HG03108 (cell line): Measurements from ENCODE around the gene MINDY4B.

Experiments used
- ATAC-seq: cut with Tn5 transposase; IDR thresholded peaks from one replicate; pipeline ENCODE4 v1.9.1; 2021; ENCODE audit warnings: moderate library complexity; ENCODE audit not compliant: unreplicated experiment

Gene MINDY4B

DNA sequence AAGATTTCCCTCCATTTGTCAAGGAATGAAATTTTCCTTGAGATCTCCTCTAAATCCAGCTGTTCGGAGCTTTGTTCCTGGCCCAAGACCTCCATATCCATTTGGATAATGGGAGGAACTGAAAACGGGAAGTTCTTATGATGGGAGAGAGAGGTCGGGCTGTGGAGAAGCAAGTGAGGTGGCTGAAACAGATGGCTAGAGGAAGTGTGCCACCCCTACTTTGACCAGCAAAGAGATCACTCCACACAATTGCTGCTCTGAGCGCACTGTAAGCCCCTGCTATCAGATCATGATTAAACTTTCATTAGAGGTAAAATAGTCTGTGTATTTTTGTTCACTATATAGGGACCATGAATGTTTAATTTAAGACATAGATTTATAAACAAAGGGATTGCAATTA lies at the start of gene MINDY4B:
Gene MINDY4B (minus strand): TSS at position 101 of the 400 bp plus-strand sequence. CDS start 0 bp downstream, at position 101.
- no peak for ATAC-seq

DNA sequence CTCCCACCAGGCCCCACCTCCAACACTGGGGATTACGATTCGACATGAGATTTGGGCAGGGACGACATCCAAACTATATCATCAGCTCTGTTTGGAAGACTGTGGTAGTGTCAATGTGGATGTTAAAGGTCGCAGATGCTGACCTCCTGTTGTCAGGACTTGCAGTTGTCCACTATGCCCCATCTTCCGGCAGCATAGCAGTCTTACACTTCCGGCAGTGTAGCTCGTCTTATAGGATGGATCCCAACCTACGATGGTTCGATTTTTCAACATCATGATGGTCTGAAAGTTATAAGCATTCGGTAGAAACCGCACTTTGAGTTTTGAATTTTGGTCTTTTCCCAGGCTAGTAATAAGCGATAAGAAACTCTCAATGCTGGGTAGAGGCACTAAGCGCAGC lies 46.7 kb upstream of the MINDY4B start:
- no peak for ATAC-seq

DNA sequence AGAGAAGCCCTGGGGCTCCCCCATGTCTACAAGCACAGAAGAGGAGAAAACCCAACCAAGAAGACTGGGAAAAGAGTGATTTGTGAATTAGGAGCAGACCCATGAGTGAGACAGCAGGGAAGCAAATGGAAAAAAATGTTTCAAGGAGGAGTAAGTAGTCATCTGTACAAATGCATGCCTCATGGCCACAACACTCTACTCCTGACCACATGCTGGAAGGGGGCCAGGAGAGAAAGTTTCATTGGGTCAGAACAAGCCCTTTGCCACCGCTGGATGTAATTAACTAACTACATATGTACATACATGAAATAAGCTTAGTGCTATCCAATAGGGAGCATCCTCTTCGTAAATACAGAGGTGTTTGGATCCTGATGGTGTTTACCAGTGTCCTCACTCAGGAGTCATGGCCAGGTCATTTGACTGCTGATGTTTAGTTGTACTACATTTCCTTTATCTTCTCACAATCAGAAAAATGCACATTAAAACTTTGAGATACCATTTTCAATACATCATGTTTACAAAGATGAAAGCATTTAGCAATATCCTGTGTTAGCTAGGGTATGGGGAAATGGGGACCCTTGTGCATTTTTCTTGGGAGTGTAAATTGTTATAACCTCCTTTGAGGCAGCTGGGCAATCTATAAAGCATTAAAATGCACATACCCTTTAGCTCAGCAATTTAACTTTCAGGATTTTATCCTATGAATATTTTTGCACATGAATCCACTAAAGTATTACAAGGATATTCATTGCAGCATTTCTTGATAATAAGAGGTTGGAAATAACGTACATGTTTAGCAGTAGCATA lies 40.2 kb upstream of the MINDY4B start:
- ATAC-seq, result no peak

DNA sequence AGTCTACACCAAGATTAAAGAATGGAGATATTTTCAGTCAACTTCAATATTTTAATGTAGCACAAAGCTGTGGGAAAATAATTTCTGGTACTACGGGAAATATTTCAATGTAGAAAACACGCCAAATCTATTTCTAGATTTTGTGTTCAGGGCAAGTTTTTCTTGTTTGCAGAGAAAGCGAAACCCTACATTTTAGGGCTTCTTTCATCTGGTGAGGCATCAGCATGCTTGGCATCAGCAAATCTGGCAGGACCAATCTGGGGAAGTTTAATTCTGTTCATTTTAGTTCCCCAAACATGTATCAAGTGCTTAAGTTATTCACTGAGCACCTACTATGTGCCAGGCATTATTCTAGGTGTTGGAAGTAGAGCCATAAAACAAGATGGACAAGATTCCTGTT lies 37.0 kb upstream of the MINDY4B start:
- ATAC-seq, result no peak

DNA sequence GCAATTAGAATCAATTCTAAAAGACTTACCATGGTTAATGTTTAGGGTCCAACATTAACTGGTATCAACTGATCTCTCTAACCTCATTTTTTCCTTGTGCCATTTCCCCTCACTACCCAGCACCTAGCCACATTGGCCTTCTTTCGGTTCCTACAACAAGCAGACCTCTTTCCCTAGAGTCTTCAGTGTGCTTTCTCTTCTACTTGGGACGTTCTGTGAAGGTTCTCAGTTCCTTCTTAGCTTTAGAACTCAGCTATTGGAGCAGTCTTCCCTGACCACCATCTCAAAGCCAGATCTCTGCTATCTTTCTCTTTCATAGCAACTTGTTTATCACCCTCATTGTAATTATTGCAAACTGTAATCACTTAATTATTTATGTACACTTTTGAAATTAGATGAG lies 31.5 kb upstream of the MINDY4B start:
- ATAC-seq, result peak; percentile 59

DNA sequence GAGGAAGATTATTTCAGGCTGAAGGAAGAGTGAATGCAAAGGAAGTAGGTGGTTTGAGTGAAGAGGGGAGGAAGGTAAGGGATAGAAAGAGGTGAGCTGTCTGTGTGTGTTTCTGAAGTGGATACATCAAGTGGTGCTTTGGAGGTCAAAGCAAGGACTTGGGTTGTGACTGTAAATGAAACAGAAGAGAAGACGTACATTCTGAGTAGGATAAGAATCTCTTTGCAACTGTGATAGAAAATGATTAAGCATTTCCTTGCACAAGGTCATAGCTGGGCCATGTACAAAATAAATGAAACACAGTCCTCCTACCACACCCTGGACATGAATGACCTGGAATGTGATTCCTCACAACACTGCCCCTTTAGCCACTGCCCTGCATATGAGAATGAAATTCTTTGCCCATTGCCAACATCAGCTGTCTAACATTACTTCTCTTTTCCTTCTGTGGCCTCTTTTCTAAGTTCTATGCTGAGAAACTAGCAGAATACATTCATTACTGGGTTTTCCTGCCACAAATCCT lies 28.3 kb upstream of the MINDY4B start:
- no peak for ATAC-seq

DNA sequence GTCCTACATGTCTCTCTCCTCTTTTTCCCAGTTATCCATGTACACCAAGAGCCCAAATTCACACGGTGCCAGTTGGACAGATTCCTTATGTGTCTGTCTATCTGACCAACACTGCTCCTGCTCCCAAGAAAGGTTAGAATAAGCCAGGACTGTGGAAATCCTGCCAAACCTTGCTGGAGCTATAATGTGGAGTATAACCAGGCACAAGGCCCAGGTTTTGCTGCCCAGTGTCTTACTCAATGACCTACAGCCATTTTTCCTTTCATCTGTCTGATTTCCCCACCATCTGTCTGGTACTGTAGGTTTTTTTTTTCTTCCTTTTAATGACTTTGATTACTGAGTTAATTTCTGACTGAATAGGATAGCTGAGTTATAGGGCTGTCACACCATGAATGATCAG lies 26.5 kb upstream of the MINDY4B start:
- no peak for ATAC-seq

DNA sequence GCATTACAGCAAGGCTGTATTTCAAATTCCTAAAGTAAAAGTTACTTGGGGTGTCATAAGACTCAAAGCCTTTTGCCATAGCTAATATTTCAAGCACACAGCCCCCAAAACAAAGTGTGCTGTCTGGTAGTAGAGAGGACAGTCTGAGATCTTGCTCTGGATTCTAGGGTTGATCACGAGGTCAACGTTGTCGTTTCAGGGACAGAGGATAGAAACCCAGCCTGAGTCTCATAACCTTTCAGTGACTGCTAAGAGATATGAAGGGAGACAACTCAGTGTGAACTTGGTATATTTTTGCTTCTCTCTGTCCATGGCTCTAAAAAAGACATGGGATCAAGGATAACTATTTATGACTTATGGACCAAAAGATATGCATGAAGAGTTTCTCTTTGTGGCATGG lies 25.6 kb upstream of the MINDY4B start:
- ATAC-seq, result no peak

DNA sequence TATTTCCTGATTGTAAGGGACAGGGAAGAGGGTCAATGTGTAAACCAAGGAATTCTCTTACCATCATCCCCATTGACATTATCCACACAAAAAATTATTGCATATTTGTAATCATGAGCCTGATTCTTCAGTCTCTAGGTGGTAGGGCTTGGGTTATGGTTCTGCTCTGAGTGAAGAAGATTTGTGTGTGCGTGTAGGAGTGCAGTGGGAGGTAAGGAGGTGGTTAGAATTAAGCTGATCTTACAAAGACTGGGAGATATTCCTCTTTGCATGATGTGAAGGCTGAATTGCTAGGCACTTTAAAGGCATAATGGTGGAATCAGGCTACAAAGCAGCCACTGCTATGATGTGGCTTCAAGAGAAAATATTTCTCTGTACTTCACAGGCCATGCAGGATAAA lies 23.0 kb upstream of the MINDY4B start:
- no peak for ATAC-seq

DNA sequence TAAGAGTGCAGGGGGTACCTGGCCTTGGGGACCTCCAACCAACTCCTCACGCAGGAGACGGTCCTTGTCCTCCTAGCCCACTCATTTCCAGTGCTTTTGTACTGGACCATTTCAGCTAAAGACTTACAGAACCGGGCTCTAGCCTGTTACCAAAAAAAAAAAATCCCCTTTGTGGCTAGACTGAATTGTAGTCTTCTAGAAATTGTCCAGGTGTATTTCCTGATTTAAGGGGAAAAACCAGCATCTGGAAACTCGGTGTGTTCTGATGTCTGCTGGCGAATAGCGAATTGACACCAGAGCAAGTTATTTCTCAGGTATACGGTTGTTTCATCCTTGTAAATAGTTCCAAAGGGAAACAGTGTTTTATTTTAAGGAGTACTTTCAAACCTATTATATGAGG lies 21.1 kb upstream of the MINDY4B start:
- no peak for ATAC-seq

DNA sequence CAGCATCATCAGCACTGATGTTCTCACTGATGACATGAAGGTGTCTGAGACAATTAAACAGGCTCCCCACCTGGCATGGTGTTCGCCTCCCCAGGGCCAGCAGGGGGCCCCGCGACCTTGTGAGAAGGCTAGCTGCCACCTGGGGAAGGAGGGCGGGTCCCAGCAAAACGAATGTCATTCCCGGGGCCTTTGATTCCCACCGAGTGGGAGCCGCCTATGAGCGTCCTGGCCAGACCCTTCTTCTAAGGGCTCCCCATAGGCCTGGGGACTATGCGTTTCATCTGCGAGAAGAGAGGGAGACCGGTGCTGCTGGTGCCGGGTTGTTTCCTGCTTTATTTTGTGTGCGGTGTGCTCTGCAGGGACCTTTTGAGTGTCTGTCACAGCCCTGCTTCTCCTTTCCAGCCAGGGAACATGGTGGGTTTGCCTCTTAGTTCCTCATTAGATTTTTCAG lies 20.5 kb upstream of the MINDY4B start:
- peak; percentile 79 for ATAC-seq

DNA sequence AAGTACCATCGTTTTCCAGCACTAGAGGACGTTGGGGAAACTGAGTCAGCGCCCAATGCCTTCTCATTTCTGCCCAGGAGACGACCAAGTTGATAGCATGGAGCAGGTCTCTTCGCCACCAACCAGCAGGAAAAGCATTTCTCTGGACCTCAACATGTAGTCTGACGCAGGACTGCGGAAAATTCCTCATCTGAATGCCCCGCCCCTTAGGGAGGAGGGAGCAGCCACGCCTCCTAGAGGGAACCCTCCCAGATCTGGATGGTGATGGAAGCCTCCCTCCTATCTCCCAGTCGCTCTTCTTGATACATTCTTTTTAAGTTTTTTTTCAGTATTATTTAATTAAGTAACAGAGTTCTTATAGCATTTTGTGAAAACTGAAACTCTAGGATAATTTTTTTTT lies 17.4 kb upstream of the MINDY4B start:
- no peak for ATAC-seq

DNA sequence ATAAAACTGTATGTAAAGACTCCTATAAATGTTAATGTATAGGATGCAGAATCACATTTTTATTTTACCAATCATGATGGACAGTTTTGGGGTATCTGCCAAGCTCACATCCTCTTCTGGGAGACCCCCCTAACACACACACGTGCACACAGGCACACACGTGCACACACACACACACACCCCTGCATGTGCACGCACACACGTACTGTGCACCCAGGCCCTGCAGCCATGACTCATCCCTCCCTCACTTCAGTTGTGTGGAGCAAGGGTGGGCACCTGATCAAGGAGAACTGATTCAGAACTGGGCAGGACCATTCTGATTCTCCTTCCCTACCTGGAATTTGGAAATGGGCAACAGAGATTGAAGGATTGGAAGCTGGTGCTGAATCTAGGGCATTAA lies 16.0 kb upstream of the MINDY4B start:
- no peak for ATAC-seq

DNA sequence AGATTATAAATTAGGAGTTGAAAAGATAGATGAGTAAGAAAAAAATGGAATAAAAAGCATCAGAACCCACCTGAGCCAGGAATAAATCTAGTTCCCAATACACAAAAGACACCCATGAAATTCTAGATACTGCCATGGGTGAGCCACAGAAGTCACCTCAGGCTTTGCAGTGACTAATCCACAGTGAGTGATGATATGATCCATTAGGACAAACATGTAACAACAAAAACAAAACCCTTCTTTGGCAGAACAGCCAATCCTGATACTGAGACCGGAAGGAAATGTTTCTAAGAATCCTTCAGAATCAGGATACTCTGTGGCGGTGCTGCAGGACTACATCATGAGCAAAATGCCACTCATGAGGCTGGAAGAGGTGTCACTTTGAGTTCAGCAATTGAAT lies 15.0 kb upstream of the MINDY4B start:
- ATAC-seq, result no peak

DNA sequence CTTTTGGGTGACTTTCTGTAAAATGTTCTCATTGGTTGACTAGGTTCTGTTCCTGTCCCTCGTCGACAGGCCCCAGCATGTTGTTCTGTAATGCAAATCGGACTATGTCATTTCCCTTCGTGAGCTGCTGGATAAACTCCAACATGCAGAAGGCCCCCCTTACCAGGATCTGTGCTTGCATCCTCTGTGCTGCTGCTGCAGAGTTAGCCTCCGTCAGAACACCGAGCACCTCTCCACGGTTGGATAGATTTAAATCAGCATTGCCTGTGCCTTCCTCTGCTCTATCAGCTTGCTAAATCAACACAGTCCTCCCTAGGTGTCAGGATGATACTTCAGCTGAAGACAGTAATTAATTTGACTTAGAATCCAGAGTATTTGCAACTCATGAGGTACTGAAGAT lies 12.7 kb upstream of the MINDY4B start:
- no peak for ATAC-seq

DNA sequence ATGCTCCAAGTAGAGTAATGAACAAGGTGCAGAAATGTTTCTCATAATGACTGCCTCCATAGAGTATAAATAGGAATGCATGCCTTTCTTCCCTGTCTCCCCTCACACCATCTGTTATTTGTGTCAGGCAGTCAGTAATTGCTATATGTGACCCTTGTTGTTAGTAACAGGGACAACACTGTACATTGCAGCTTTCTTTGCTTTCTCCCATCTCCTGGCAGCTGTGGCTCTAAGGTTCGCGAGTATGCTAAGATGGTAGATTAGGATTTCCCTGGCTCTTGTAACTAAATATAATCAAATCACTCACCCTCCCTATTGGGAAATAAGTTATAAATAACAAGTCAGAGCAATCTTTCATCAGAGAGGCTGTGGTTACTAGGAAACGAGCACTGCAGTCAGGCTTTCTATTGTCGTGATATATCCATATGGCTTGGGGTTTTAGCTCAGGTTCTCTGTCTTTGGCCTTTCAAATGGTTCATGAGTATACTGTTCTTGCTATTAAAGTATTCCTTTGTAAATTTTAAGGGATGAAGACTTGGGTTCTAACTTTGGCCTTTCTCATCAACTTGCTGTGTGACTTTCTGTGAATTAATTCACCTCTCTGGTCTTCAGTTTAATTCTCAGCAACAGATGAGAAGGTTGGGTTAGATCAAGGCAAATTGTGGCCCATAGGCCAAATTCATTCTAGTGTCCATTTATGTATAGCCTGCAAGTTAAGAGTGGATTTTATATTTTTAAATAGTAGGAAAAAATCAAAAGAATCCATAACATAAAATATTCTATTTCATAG lies 8.1 kb upstream of the MINDY4B start:
- no peak for ATAC-seq

DNA sequence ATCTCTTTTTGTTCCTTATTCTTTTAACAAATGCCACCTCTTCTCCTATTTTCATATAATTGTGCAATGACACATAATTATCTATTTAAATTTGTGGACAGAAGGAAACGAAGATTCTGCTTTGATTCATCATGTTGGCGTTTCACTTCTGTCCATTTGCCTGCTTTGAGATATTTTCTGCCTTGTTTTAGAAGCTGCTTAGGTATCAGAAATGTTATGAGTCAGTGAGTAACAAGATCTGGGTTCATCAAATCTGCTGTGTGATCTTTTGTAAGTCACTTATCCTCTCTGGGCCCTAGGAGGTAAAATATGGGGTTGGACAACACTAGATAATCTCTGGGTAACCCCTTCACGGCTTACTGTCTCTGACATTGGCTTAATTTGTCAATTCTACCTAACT lies 7.3 kb upstream of the MINDY4B start:
- ATAC-seq, result no peak

DNA sequence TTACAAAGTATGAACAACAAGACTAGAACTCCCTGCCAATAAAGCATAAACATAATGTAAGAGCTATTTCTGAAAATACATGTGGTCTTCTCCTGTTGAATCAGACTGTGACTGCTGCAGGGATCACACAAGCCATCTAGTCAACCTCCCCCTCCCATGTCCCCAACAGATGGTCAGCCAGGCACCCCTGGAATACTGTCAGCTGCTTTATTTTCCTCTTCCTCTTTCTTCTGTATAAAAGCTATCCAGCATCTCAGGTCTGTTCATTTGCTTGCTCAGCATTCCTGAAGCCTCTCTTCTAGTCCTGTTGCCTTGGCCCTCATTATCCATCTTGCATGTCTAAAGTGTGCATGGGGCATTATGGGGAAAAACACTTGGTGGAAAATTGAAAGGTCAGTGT lies 6.5 kb upstream of the MINDY4B start:
- ATAC-seq, result no peak

DNA sequence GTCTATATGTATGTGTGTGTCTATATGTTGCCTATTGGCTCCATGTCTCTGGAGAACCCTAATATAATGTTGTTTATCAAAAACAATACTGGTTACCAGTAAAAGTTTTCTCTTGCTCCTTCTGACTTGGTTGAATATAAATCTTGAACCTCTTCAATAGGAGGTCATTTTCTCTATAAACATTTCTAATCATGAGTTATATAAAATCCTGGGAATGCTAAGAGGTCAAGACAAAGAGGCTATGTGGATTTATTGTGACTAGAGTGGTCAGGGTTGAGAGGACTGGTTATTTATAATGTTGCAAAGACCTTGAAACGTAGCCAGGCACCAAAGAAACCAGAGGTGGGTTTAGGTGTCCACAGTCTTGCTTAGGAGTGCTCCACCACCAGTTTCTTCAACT lies 1.2 kb upstream of the MINDY4B start:
- no peak for ATAC-seq

DNA sequence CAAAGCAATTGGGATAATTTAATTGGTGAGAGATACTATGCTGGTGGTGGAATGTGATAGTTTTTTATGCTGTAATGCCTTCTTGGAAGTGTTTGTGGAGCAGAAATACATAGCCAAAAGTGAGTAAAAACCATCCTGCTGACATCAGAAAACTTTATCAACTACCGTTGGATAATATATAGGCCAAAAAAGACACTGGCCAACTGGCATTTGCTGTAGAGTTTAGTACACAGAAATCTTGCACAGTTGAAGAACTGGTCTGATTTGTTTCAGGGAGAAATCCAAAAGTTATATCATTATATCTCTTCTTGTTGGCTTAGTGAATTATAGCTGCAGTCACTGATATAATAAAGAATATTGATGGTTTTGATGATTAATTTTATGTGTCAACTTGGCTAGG lies 507 bp upstream of the MINDY4B start:
- no peak for ATAC-seq

DNA sequence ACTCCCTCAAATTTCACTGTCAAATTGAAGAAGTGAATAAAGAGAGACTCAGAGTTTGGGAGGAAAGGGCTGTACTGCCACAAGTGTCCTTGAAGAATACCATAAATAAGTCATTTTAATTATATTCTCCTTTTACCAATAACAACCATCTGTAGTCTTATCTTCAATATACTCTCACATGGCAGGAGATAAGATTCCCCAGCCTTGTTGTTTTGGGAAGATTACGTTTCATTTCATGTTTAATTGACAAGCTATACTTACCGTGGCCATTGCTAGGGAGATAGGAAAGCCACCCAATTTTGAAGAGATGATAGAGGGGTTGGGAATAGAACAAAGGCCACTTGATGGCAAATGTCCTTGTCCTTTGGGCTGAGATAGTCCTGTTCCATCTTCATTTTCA lies 2.3 kb downstream of the MINDY4B start:
- ATAC-seq, result no peak

DNA sequence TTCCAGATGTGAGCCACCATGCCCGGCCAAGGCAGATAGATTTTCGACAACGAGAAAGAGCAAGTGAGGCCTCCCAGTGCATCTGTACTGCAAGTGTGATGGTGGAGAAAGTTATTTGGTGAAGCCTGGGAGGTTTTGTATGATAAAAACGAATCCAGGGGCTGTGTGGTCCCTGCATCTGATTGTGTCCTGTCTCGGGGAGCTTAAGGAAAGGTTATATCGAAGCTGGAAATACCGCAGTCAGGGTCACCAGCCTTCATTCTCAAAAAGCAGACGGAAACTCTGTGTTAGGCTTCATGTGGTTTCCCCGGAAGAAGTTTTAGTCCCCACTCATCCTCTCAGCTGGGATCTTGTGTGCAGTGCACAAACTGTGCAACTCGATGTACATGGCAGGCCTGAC lies 3.4 kb downstream of the MINDY4B start:
- no peak for ATAC-seq
